Activated naive CD8-positive, alpha-beta T cell treated with anti-CD3 and anti-CD28 coated beads, Interleukin-2, amount 10 ng/mL, durations not matched to agents 7 days and 5 days (primary cell): ENCODE data around the gene SYN1. TPM values are rescaled to one million over a fixed set of nuclear protein-coding genes. Genes with fewer than 3 reads are reported as not detected.
A peak's percentile ranks its signal among the peaks of the same experiment; 100 is the strongest.

Source experiments
- ATAC-seq: fragments of 150-1000 bp; cut with Tn5 transposase; one replicate; pipeline ENCODE4 v1.10.0; 2021; ENCODE audit warnings: low read depth, moderate library complexity
- POLR2A ChIA-PET: fragments of 350-600 bp; sonication (Branson Sonifier 250); formaldehyde crosslinking; loops from one replicate; lab custom pipeline; 2021; ENCODE audit warnings: antibody characterized with exemption; lab: Charles Lee
- DNase-seq: peaks from one replicate; pipeline ENCODE4 v3.0.0; 2021
- H3K27ac Mint-ChIP-seq: one replicate; pipeline ENCODE4 v1.8.0; 2022; ENCODE audit warnings: mild to moderate bottlenecking, mixed read lengths
- H3K27me3 Mint-ChIP-seq: one replicate; pipeline ENCODE4 v1.8.0; 2022; ENCODE audit warnings: mild to moderate bottlenecking, moderate library complexity, mixed read lengths
- H3K36me3 Mint-ChIP-seq: one replicate; pipeline ENCODE4 v1.8.0; 2021; ENCODE audit warnings: mild to moderate bottlenecking, mixed read lengths
- H3K4me1 Mint-ChIP-seq: one replicate; pipeline ENCODE4 v1.8.0; 2021; ENCODE audit warnings: mixed read lengths
- H3K4me3 Mint-ChIP-seq: one replicate; pipeline ENCODE4 v1.8.0; 2022; ENCODE audit warnings: mild to moderate bottlenecking, moderate library complexity, mixed read lengths
- H3K9me3 Mint-ChIP-seq: one replicate; pipeline ENCODE4 v1.8.0; 2021; ENCODE audit warnings: mixed read lengths
- total RNA-seq, 2 experiments: library from RNA; stranded (reverse); gene quantifications; one replicate each; pipeline ENCODE4 v1.2.3, GENCODE V29; 2021

The SYN1 gene
- total RNA-seq, 2 experiments from 2014 or later = 0.37 to 1.00 TPM

GRCh38 chrX:47583240-47583861 is 36.3 kb downstream of the SYN1 start:
- peak overlapping the region; percentile 64 for H3K27ac Mint-ChIP-seq
- POLR2A ChIA-PET = interaction anchor here (0.6 kb wide), 2 partner anchors 45 to 51 kb away, joined by 3 to 8 read pairs; no protein-coding TSS in a partner anchor
- peaks cover 7% of the 10 kb centered on the region for H3K36me3 Mint-ChIP-seq

GRCh38 chrX:47581731-47582647 is 37.7 kb downstream of the SYN1 start, which contains the start of gene TIMP1:
TIMP1 (plus strand) TSS chrX:47582436; CDS start chrX:47583416, 980 bp downstream.
- peaks cover 7% of the 10 kb centered on the region for H3K36me3 Mint-ChIP-seq
- no peaks in the 10 kb centered on the region for H3K9me3 Mint-ChIP-seq
- peak within 1 kb of the TSS; percentile 75 for H3K4me3 Mint-ChIP-seq
- H3K4me1 Mint-ChIP-seq = peaks cover 13% of the 10 kb centered on the region
- no peaks in the 10 kb centered on the region for H3K27me3 Mint-ChIP-seq
- POLR2A ChIA-PET = interaction anchor here (1.0 to 1.4 kb wide), 3 partner anchors 21 to 47 kb away, joined by 3 to 4 read pairs (median 4); no protein-coding TSS in a partner anchor
- ATAC-seq = peak; percentile 98
- DNase-seq = peak; percentile 74
- H3K27ac Mint-ChIP-seq = peak within 1 kb of the TSS; percentile 76

More at GRCh38 chrX:47583240-47583861, 36.3 kb downstream of the SYN1 start:
- no peak for ATAC-seq
- Mint-ChIP-seq H3K4me3 (peak overlapping the region; percentile 75), H3K27me3 (no peaks in the 10 kb centered on the region), H3K4me1 (peaks cover 13% of the 10 kb centered on the region), H3K9me3 (no peaks in the 10 kb centered on the region)
- DNase-seq = no peak

GRCh38 chrX:47579537-47579936 is 40.1 kb downstream of the SYN1 start:
- no peaks in the 10 kb centered on the region for H3K27me3 Mint-ChIP-seq
- DNase-seq (no peak), ATAC-seq (no peak)
- no peak overlapping the region for H3K27ac Mint-ChIP-seq
- H3K4me3 Mint-ChIP-seq = no peak overlapping the region
- H3K4me1 Mint-ChIP-seq = peaks cover 13% of the 10 kb centered on the region
- POLR2A ChIA-PET = no interaction called here
- H3K9me3 Mint-ChIP-seq = no peaks in the 10 kb centered on the region
- peaks cover 2% of the 10 kb centered on the region for H3K36me3 Mint-ChIP-seq

GRCh38 chrX:47578692-47579091 is 41.0 kb downstream of the SYN1 start:
- DNase-seq (no peak), ATAC-seq (no peak)
- Mint-ChIP-seq H3K4me3 (no peak overlapping the region), H3K4me1 (peaks cover 10% of the 10 kb centered on the region), H3K9me3 (no peaks in the 10 kb centered on the region), H3K36me3 (peaks cover 2% of the 10 kb centered on the region), H3K27ac (no peak overlapping the region), H3K27me3 (no peaks in the 10 kb centered on the region)
- POLR2A ChIA-PET = interaction anchor here (0.5 kb wide), 1 partner anchor 24 kb away, joined by 3 read pairs; no protein-coding TSS in a partner anchor

- ATAC-seq (no peak), DNase-seq (no peak)
- H3K27ac Mint-ChIP-seq = no peak overlapping the region
- peaks cover 2% of the 10 kb centered on the region for H3K36me3 Mint-ChIP-seq
- H3K27me3 Mint-ChIP-seq = no peaks in the 10 kb centered on the region
- H3K9me3 Mint-ChIP-seq = no peaks in the 10 kb centered on the region
- peaks cover 10% of the 10 kb centered on the region for H3K4me1 Mint-ChIP-seq
- POLR2A ChIA-PET = no interaction called here
- H3K4me3 Mint-ChIP-seq = no peak overlapping the region
Observed at GRCh38 chrX:47577901-47578300, 41.8 kb downstream of the SYN1 start.

- no peak for DNase-seq
- no peak for ATAC-seq
- no peak overlapping the region for H3K4me3 Mint-ChIP-seq
- H3K4me1 Mint-ChIP-seq = peaks cover 10% of the 10 kb centered on the region
- POLR2A ChIA-PET = no interaction called here
- no peak overlapping the region for H3K27ac Mint-ChIP-seq
- no peaks in the 10 kb centered on the region for H3K9me3 Mint-ChIP-seq
- no peaks in the 10 kb centered on the region for H3K27me3 Mint-ChIP-seq
- H3K36me3 Mint-ChIP-seq = peaks cover 2% of the 10 kb centered on the region
Observed at GRCh38 chrX:47577424-47577823, 42.2 kb downstream of the SYN1 start.

- Mint-ChIP-seq H3K9me3 (no peaks in the 10 kb centered on the region), H3K36me3 (peaks cover 8% of the 10 kb centered on the region), H3K27ac (no peak overlapping the region), H3K4me1 (peaks cover 6% of the 10 kb centered on the region), H3K27me3 (no peaks in the 10 kb centered on the region), H3K4me3 (no peak overlapping the region)
- POLR2A ChIA-PET = no interaction called here
- no peak for ATAC-seq
- no peak for DNase-seq
Observed at GRCh38 chrX:47576021-47576898, 43.4 kb downstream of the SYN1 start.

GRCh38 chrX:47574547-47575301 is 44.9 kb downstream of the SYN1 start:
- H3K27ac Mint-ChIP-seq = no peak overlapping the region
- H3K4me1 Mint-ChIP-seq = peaks cover 4% of the 10 kb centered on the region
- DNase-seq (no peak), ATAC-seq (no peak)
- peaks cover 8% of the 10 kb centered on the region for H3K36me3 Mint-ChIP-seq
- H3K27me3 Mint-ChIP-seq = no peaks in the 10 kb centered on the region
- peak overlapping the region; percentile 13 for H3K4me3 Mint-ChIP-seq
- no peaks in the 10 kb centered on the region for H3K9me3 Mint-ChIP-seq
- POLR2A ChIA-PET = no interaction called here

GRCh38 chrX:47574076-47574546 is 45.5 kb downstream of the SYN1 start:
- H3K4me3 Mint-ChIP-seq = no peak overlapping the region
- POLR2A ChIA-PET = no interaction called here
- ATAC-seq (no peak), DNase-seq (no peak)
- H3K27me3 Mint-ChIP-seq = no peaks in the 10 kb centered on the region
- H3K9me3 Mint-ChIP-seq = no peaks in the 10 kb centered on the region
- H3K27ac Mint-ChIP-seq = no peak overlapping the region
- H3K4me1 Mint-ChIP-seq = peaks cover 4% of the 10 kb centered on the region
- peaks cover 10% of the 10 kb centered on the region for H3K36me3 Mint-ChIP-seq

- peaks cover 13% of the 10 kb centered on the region for H3K36me3 Mint-ChIP-seq
- H3K27me3 Mint-ChIP-seq = no peaks in the 10 kb centered on the region
- H3K27ac Mint-ChIP-seq = no peak overlapping the region
- H3K4me3 Mint-ChIP-seq = peak overlapping the region; percentile 42
- no peaks in the 10 kb centered on the region for H3K9me3 Mint-ChIP-seq
- peaks cover 4% of the 10 kb centered on the region for H3K4me1 Mint-ChIP-seq
- no peak for DNase-seq
- POLR2A ChIA-PET = no interaction called here
- no peak for ATAC-seq
Observed at GRCh38 chrX:47573341-47574075, 46.1 kb downstream of the SYN1 start.

GRCh38 chrX:47572773-47573340 is 46.8 kb downstream of the SYN1 start:
- H3K4me1 Mint-ChIP-seq = peaks cover 4% of the 10 kb centered on the region
- POLR2A ChIA-PET = no interaction called here
- no peaks in the 10 kb centered on the region for H3K9me3 Mint-ChIP-seq
- H3K36me3 Mint-ChIP-seq = peaks cover 13% of the 10 kb centered on the region
- H3K27me3 Mint-ChIP-seq = no peaks in the 10 kb centered on the region
- H3K27ac Mint-ChIP-seq = peak overlapping the region; percentile 45
- DNase-seq (no peak), ATAC-seq (no peak)
- peak overlapping the region; percentile 42 for H3K4me3 Mint-ChIP-seq
